HepG2 (cell line): ENCODE results near the gene RPTOR. TPM values are rescaled to one million over a fixed set of nuclear protein-coding genes. Genes with fewer than 3 reads are reported as not detected.

ENCODE experiments used
- ATAC-seq: fragments of 200-7000 bp; cut with Tn5 transposase; 3 replicates; pipeline ENCODE4 v1.9.1; 2020; ENCODE audit warnings: mild to moderate bottlenecking, moderate library complexity
- BruUV-seq: library from RNA; stranded (reverse); fragments of 400-500 nt; replicated peaks from 2 replicates; lab custom pipeline; 2021; lab: Mats Ljungman, UMichigan
- CTCF ChIA-PET: fragments of 300-600 bp; formaldehyde crosslinking; extraction: SDS; loops from one replicate; lab custom pipeline; 2021; ENCODE audit warnings: low total read pairs, inconsistent platforms, low intra/inter-chr PET ratio; lab: Yijun Ruan, JAX
- POLR2A ChIA-PET: fragments of 350-600 bp; sonication (Branson Sonifier 250); formaldehyde crosslinking; loops from one replicate; lab custom pipeline; 2020; ENCODE audit warnings: antibody characterized with exemption, inconsistent platforms; lab: Yijun Ruan, JAX
- DNase-seq: peaks from one replicate; pipeline ENCODE4 v3.0.0-alpha.2; 2015; ENCODE audit warnings: low spot score
- FAIRE-seq: peaks from 3 replicates; lab custom pipeline; 2011; peaks lifted over from hg19 to GRCh38; lab: Jason Lieb, UNC
- H2AFZ ChIP-seq: one replicate; pipeline ENCODE4 v1.6.1; 2011; ENCODE audit warnings: low read length, inconsistent platforms
- H3K27ac ChIP-seq: fragments of 300-600 bp; 3 replicates; pipeline ENCODE4 v1.8.0; 2011; ENCODE audit warnings: mixed run types, mild to moderate bottlenecking, mixed read lengths, low read length, inconsistent platforms; ENCODE audit not compliant: insufficient read depth; ENCODE audit errors: extremely low read length
- H3K27me3 ChIP-seq, 2 experiments: fragments of 200-600 bp in 1 of 2; 2 replicates in 1 of 2; 3 replicates in 1 of 2; pipeline versions ENCODE4 v1.6.0 to v1.8.0; 2011; ENCODE audit warnings: low read length in 2 of 2, mild to moderate bottlenecking in 2 of 2, moderate library complexity in 2 of 2, inconsistent platforms in 1 of 2; ENCODE audit not compliant: insufficient read depth in 2 of 2, control insufficient read depth in 1 of 2
- H3K36me3 ChIP-seq, 2 experiments: fragments of 200-600 bp in 1 of 2; replicated peaks in 1 of 2; 2 replicates in 1 of 2; 3 replicates in 1 of 2; pipeline versions ENCODE4 v1.5.1 to v1.8.0; 2011; ENCODE audit warnings: low read length in 2 of 2, inconsistent platforms in 1 of 2; ENCODE audit not compliant: insufficient read depth in 2 of 2, control insufficient read depth in 1 of 2
- H3K4me1 ChIP-seq: 2 replicates; pipeline ENCODE4 v1.5.1; 2012; ENCODE audit warnings: low read length, inconsistent platforms; ENCODE audit not compliant: insufficient read depth
- H3K4me2 ChIP-seq: 2 replicates; pipeline ENCODE4 v1.6.0; 2011; ENCODE audit warnings: low read depth, low read length, inconsistent platforms
- H3K4me3 ChIP-seq, 3 experiments: fragments of 200-600 bp in 1 of 3; sonication (generic), shearing (Covaris generic) in 1 of 3; replicated peaks in 1 of 3; 2 replicates each; pipeline ENCODE4 v1.5.1; 2011 to 2016; ENCODE audit warnings: low read length in 3 of 3, inconsistent platforms in 2 of 3, low read depth in 2 of 3, mild to moderate bottlenecking in 2 of 3, control low read depth in 1 of 3, mixed read lengths in 1 of 3; ENCODE audit not compliant: insufficient read depth in 1 of 3
- H3K79me2 ChIP-seq: one replicate; pipeline ENCODE4 v1.6.1; 2011; ENCODE audit warnings: low read length, inconsistent platforms; ENCODE audit not compliant: insufficient read depth
- H3K9ac ChIP-seq: 2 replicates; pipeline ENCODE4 v1.6.0; 2011; ENCODE audit warnings: mild to moderate bottlenecking, low read depth, low read length, inconsistent platforms; ENCODE audit not compliant: insufficient read depth
- H3K9me3 ChIP-seq: 2 replicates; pipeline ENCODE4 v1.5.1; 2012; ENCODE audit warnings: mild to moderate bottlenecking, low read length
- H4K20me1 ChIP-seq: 2 replicates; pipeline ENCODE4 v1.6.0; 2011; ENCODE audit warnings: inconsistent platforms, mild to moderate bottlenecking, low read length, moderate library complexity; ENCODE audit not compliant: insufficient read depth
- CBX2 ChIP-seq, 2 experiments: fragments of 200-600 bp in 1 of 2; sonication (generic); formaldehyde crosslinking in 1 of 2; IDR thresholded peaks; 2 replicates each; pipeline versions ENCODE4 v1.7.0 to v1.8.1; 2018 to 2022; ENCODE audit warnings: low read depth in 2 of 2, low read length in 1 of 2, mild to moderate bottlenecking in 1 of 2, missing genetic modification reagents in 1 of 2
- JUND ChIP-seq: sonication (generic); formaldehyde crosslinking; IDR thresholded peaks from 2 replicates; pipeline ENCODE4 v1.8.0; 2022; ENCODE audit warnings: mild to moderate bottlenecking, missing genetic modification reagents
- KLF11 ChIP-seq: IDR thresholded peaks from 2 replicates; pipeline ENCODE4 v1.6.1; 2016; ENCODE audit warnings: missing compliant biosample characterization
- NBN ChIP-seq: fragments of 450-650 bp; conservative IDR thresholded peaks from 2 replicates; pipeline ENCODE4 v1.6.1; 2017
- NFYC ChIP-seq: IDR thresholded peaks from 2 replicates; pipeline ENCODE4 v1.6.1; 2016; ENCODE audit warnings: missing genetic modification reagents, missing compliant biosample characterization
- NR1H2 ChIP-seq: sonication (generic); formaldehyde crosslinking; IDR thresholded peaks from 2 replicates; pipeline ENCODE4 v1.8.1; 2022; ENCODE audit warnings: low read depth, missing genetic modification reagents, borderline replicate concordance
- PAX8 ChIP-seq: sonication (generic); formaldehyde crosslinking; IDR thresholded peaks from 2 replicates; pipeline ENCODE4 v1.8.0; 2022; ENCODE audit warnings: mild to moderate bottlenecking, missing genetic modification reagents, borderline replicate concordance
- SIX4 ChIP-seq: sonication (generic); formaldehyde crosslinking; IDR thresholded peaks from 2 replicates; pipeline ENCODE4 v1.4.0; 2020; ENCODE audit warnings: missing genetic modification reagents
- ZFAT ChIP-seq: sonication (generic); formaldehyde crosslinking; conservative IDR thresholded peaks from 2 replicates; pipeline ENCODE4 v1.8.1; 2023; ENCODE audit warnings: missing genetic modification reagents, inconsistent platforms
- ZNF251 ChIP-seq: sonication (generic); formaldehyde crosslinking; IDR thresholded peaks from 2 replicates; pipeline ENCODE4 v1.9.0; 2021; ENCODE audit warnings: mild to moderate bottlenecking, missing genetic modification reagents
- ZNF564 ChIP-seq: sonication (generic); formaldehyde crosslinking; IDR thresholded peaks from 2 replicates; pipeline ENCODE4 v1.8.1; 2023; ENCODE audit warnings: mild to moderate bottlenecking, missing genetic modification reagents
- WGBS: methylation state at CpG from one replicate; pipeline ENCODE4 v1.1.6; 2017; ENCODE audit warnings: low lambda C conversion rate; 5-methylcytosine and 5-hydroxymethylcytosine counted together
- in situ Hi-C: cut with HindIII; loops from 2 replicates; pipeline ENCODE4 v1.10.0; 2017; ENCODE audit warnings: low pct_unique_long_range_greater_than_20kb; ENCODE audit not compliant: extremely low pct_ligation_motif_present
- intact Hi-C: fragments of 100-400 bp; cut with micrococcal nuclease; formaldehyde crosslinking; loops from one replicate; pipeline ENCODE4 v1.10.0; 2022; ENCODE audit not compliant: unreplicated experiment
- polyA plus RNA-seq, 8 experiments: library from polyadenylated mRNA; depleted of rRNA in 3 of 8; stranded (reverse) in 7 of 8; unstranded in 1 of 8; fragments of >200 nt; fragmentation: Illumina TruSeq in 4 of 8; extraction: Trizol in 4 of 8; gene quantifications; 2 replicates each; pipeline versions ENCODE4 v1.2.1 to v1.2.3, GENCODE V29; 2011 to 2016; ENCODE audit warnings: low read depth in 4 of 8, missing spikeins in 1 of 8, mixed read lengths in 1 of 8; ENCODE audit not compliant: insufficient read depth in 1 of 8
- total RNA-seq, 5 experiments: library from RNA; depleted of rRNA; stranded (reverse); fragments of >200 nt; fragmentation: Illumina TruSeq; extraction: Trizol; gene quantifications; 2 replicates each; pipeline ENCODE4 v1.2.3, GENCODE V29; 2016; ENCODE audit warnings: low read depth in 1 of 5
- TF ChIP-seq, protein P1 (sequence below): sonication (generic); formaldehyde crosslinking; IDR thresholded peaks from 2 replicates; pipeline ENCODE4 v1.4.0; 2020; ENCODE audit warnings: mild to moderate bottlenecking, missing genetic modification reagents
- TF ChIP-seq, protein P2 (sequence below): sonication (generic); formaldehyde crosslinking; IDR thresholded peaks from 2 replicates; pipeline ENCODE4 v1.4.0; 2020; ENCODE audit warnings: missing genetic modification reagents
- TF ChIP-seq, protein P3 (sequence below): sonication (generic); formaldehyde crosslinking; IDR thresholded peaks from 2 replicates; pipeline ENCODE4 v1.5.1; 2020; ENCODE audit warnings: missing genetic modification reagents, mild to moderate bottlenecking, borderline replicate concordance
- TF ChIP-seq, protein P4 (sequence below): IDR thresholded peaks from 2 replicates; pipeline ENCODE4 v1.6.1; 2016; ENCODE audit warnings: mild to moderate bottlenecking, missing biosample characterization, missing genetic modification reagents
- TF ChIP-seq, protein P5 (sequence below): sonication (generic); formaldehyde crosslinking; IDR thresholded peaks from 2 replicates; pipeline ENCODE4 v1.4.0; 2020; ENCODE audit warnings: mild to moderate bottlenecking, missing genetic modification reagents, borderline replicate concordance

RPTOR gene
- total and polyA plus RNA-seq, 2 of the 13 experiments (the other 11 are each of a cell fraction or from before 2014, with no cell fraction given), result 6.6 to 25.3 TPM

DNA sequence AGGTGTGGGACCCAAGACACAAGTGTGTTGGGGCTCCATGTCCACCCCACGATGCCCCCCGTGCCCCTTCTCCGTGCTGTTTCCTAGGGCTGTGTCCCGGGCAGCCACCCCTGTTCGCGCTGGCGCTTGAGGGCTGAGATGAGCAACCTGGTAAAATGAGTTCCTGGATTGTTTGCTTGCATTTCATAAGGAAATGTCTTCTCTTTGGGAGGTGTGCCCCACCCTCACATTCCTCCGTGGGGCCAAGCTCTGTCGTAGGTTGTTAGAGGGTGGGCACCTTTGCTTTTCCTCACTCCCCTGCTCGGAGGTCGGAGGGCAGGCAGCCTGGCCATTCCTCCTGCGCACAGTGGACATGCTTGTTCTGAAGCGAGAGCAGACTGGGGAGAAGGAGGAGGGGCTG, 275.7 kb downstream of the RPTOR start:
- in situ Hi-C loops (no loop called here), intact Hi-C loops (no loop called here)
- ATAC-seq, result no peak
- WGBS, result 94% methylated on average over 13 of the region's 13 CpGs
- Histone ChIP-seq H2AFZ (no peak overlapping the region), H3K27ac (no peak overlapping the region), H3K4me1 (peaks cover 8% of the 10 kb centered on the region; the same call in 1 of the 2 replicates), H3K79me2 (no peaks in the 10 kb centered on the region), H3K4me2 (no peak overlapping the region), H3K36me3 (peaks cover 18 to 31% of the 10 kb centered on the region in 2 experiments), H4K20me1 (peaks cover 3% of the 10 kb centered on the region; the same call in 1 of the 2 replicates), H3K9ac (no peak overlapping the region), H3K4me3 (no peak overlapping the region), H3K27me3 (no peaks in the 10 kb centered on the region), H3K9me3 (no peaks in the 10 kb centered on the region)
- ChIA-PET CTCF (no interaction called here), POLR2A (no interaction called here)
- no TSS peak for BruUV-seq
- no peak for FAIRE-seq
- no peak for DNase-seq
- TF ChIP-seq, protein P1, sequence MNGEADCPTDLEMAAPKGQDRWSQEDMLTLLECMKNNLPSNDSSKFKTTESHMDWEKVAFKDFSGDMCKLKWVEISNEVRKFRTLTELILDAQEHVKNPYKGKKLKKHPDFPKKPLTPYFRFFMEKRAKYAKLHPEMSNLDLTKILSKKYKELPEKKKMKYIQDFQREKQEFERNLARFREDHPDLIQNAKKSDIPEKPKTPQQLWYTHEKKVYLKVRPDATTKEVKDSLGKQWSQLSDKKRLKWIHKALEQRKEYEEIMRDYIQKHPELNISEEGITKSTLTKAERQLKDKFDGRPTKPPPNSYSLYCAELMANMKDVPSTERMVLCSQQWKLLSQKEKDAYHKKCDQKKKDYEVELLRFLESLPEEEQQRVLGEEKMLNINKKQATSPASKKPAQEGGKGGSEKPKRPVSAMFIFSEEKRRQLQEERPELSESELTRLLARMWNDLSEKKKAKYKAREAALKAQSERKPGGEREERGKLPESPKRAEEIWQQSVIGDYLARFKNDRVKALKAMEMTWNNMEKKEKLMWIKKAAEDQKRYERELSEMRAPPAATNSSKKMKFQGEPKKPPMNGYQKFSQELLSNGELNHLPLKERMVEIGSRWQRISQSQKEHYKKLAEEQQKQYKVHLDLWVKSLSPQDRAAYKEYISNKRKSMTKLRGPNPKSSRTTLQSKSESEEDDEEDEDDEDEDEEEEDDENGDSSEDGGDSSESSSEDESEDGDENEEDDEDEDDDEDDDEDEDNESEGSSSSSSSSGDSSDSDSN, result no peak
- TF ChIP-seq CBX2 (IDR thresholded peaks at IDR 0.05; ENCODE audit: low read depth, low read length) (no peak), CBX2 (CRISPR knock-in tag; IDR thresholded peaks at IDR 0.05; ENCODE audit: low read depth) (no peak), ZNF564 (CRISPR knock-in tag) (no peak), SIX4 (CRISPR knock-in tag) (no peak), JUND (CRISPR knock-in tag) (no peak), NR1H2 (no peak), ZFAT (CRISPR knock-in tag) (no peak), KLF11 (CRISPR knock-in tag) (no peak), ZNF251 (no peak), NBN (no peak), NFYC (no peak), PAX8 (CRISPR knock-in tag) (no peak)
- TF ChIP-seq, protein P2, sequence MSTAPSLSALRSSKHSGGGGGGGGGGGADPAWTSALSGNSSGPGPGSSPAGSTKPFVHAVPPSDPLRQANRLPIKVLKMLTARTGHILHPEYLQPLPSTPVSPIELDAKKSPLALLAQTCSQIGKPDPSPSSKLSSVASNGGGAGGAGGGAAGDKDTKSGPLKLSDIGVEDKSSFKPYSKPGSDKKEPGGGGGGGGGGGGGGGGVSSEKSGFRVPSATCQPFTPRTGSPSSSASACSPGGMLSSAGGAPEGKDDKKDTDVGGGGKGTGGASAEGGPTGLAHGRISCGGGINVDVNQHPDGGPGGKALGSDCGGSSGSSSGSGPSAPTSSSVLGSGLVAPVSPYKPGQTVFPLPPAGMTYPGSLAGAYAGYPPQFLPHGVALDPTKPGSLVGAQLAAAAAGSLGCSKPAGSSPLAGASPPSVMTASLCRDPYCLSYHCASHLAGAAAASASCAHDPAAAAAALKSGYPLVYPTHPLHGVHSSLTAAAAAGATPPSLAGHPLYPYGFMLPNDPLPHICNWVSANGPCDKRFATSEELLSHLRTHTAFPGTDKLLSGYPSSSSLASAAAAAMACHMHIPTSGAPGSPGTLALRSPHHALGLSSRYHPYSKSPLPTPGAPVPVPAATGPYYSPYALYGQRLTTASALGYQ (CRISPR knock-in tag), result no peak
- TF ChIP-seq, protein P3, sequence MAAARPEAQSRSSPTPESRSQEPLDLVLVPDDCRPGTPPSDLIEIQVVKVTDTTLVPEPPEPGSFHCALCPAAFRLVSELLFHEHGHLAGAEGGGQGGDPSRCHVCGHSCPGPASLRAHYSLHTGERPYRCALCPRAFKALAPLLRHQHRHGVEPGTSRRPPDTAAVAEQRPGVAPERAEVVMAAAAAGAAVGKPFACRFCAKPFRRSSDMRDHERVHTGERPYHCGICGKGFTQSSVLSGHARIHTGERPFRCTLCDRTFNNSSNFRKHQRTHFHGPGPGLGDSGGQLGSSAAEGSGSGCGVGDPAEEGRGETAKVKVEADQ (CRISPR knock-in tag), result no peak
- TF ChIP-seq, protein P4, sequence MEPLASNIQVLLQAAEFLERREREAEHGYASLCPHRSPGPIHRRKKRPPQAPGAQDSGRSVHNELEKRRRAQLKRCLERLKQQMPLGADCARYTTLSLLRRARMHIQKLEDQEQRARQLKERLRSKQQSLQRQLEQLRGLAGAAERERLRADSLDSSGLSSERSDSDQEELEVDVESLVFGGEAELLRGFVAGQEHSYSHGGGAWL (CRISPR knock-in tag), result no peak
- TF ChIP-seq, protein P5, sequence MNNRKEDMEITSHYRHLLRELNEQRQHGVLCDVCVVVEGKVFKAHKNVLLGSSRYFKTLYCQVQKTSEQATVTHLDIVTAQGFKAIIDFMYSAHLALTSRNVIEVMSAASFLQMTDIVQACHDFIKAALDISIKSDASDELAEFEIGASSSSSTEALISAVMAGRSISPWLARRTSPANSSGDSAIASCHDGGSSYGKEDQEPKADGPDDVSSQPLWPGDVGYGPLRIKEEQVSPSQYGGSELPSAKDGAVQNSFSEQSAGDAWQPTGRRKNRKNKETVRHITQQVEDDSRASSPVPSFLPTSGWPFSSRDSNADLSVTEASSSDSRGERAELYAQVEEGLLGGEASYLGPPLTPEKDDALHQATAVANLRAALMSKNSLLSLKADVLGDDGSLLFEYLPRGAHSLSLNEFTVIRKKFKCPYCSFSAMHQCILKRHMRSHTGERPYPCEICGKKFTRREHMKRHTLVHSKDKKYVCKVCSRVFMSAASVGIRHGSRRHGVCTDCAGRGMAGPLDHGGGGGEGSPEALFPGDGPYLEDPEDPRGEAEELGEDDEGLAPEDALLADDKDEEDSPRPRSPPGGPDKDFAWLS (CRISPR knock-in tag), result no peak
